ENCODE data around the gene SLC30A7. TPM values are rescaled to one million over a fixed set of nuclear protein-coding genes. Genes with fewer than 3 reads are reported as not detected.

SLC30A7 gene
- total and polyA plus RNA-seq, 2 of the 13 experiments (the other 11 are each of a cell fraction or from before 2014, with no cell fraction given) = 8.3 to 40.8 TPM

GRCh38 chr1:100968621-100969020 lies 72.7 kb downstream of the SLC30A7 start:
- Histone ChIP-seq H3K9ac (ENCODE audit: insufficient read depth, low read depth, low read length) (no peak overlapping the region), H3K27ac (ENCODE audit: extremely low read length, insufficient read depth, low read length) (no peak overlapping the region), H3K9me3 (ENCODE audit: low read length) (no peaks in the 10 kb centered on the region), H3K4me1 (ENCODE audit: insufficient read depth, low read length) (no peaks in the 10 kb centered on the region), H3K79me2 (ENCODE audit: insufficient read depth, low read length) (no peaks in the 10 kb centered on the region), H3K4me2 (ENCODE audit: low read depth, low read length) (no peak overlapping the region), H3K4me3 (replicated peaks in 1 of 3; ENCODE audit: insufficient read depth in 1 of 3, low read depth in 2 of 3, low read length in 3 of 3) (no peak overlapping the region), H3K36me3 (replicated peaks in 1 of 2; ENCODE audit: control insufficient read depth in 1 of 2, insufficient read depth in 2 of 2, low read length in 2 of 2) (peaks cover 5 to 42% of the 10 kb centered on the region in 2 experiments; a peak in 4 of 5 replicates), H4K20me1 (ENCODE audit: insufficient read depth, low read length) (no peaks in the 10 kb centered on the region; the same call in 1 of the 2 replicates), H3K27me3 (ENCODE audit: control insufficient read depth in 1 of 2, insufficient read depth in 2 of 2, low read length in 2 of 2) (no peaks in the 10 kb centered on the region), H2AFZ (ENCODE audit: low read length) (no peak overlapping the region)
- ATAC-seq (no peak), DNase-seq (ENCODE audit: low spot score) (no peak), FAIRE-seq (no peak)
- ChIA-PET CTCF (ENCODE audit: low intra/inter-chr PET ratio, low total read pairs) (no interaction called here), POLR2A (no interaction called here)
- intact Hi-C loops (cut with micrococcal nuclease; ENCODE audit: unreplicated experiment) (no loop called here), in situ Hi-C loops (cut with HindIII; ENCODE audit: extremely low pct_ligation_motif_present, low pct_unique_long_range_greater_than_20kb) (no loop called here)
- no TSS peak for BruUV-seq (replicated peaks)
- no peak for TF ChIP-seq RFX1 (IDR thresholded peaks at IDR 0.05)
- TF ChIP-seq ZNF574 (CRISPR knock-in tag; IDR thresholded peaks at IDR 0.05) = no peak
- no peak for TF ChIP-seq ZMYM3 (CRISPR knock-in tag; IDR thresholded peaks at IDR 0.05)
- no peak for TF ChIP-seq ZIK1 (CRISPR knock-in tag; IDR thresholded peaks at IDR 0.05; ENCODE audit: borderline replicate concordance, low read depth)
- TF ChIP-seq EZH2 (conservative IDR thresholded peaks at IDR 0.05; ENCODE audit: low read depth, low read length) = no peak
- TF ChIP-seq PPARG (CRISPR knock-in tag; conservative IDR thresholded peaks at IDR 0.05) = no peak
- TF ChIP-seq ZNF33B (CRISPR knock-in tag; IDR thresholded peaks at IDR 0.05) = no peak
- TF ChIP-seq KDM4B (CRISPR knock-in tag; IDR thresholded peaks at IDR 0.05) = no peak
- no peak for TF ChIP-seq NR2F1 (CRISPR knock-in tag; IDR thresholded peaks at IDR 0.05)
- TF ChIP-seq ZNF543 (CRISPR knock-in tag; IDR thresholded peaks at IDR 0.05) = no peak
- TF ChIP-seq TBP (CRISPR knock-in tag; IDR thresholded peaks at IDR 0.05) = no peak
- no peak for TF ChIP-seq ZNF777 (CRISPR knock-in tag; IDR thresholded peaks at IDR 0.05)
- no peak for TF ChIP-seq PAWR (CRISPR knock-in tag; IDR thresholded peaks at IDR 0.05; ENCODE audit: borderline replicate concordance)
- TF ChIP-seq SATB2 (CRISPR knock-in tag; IDR thresholded peaks at IDR 0.05) = no peak
- TF ChIP-seq ZNF468 (CRISPR knock-in tag; IDR thresholded peaks at IDR 0.05) = no peak
- WGBS (ENCODE audit: low lambda C conversion rate) = 93% methylated on average over 1 of the region's 1 CpG
